Stimulated activated CD8-positive, alpha-beta memory T cell treated with anti-CD3 and anti-CD28 coated beads, Interleukin-15, amount 100 ng/mL, for 48 hours (primary cell): Measurements from ENCODE around the gene PPM1H.
"Not testable (repeated sequence)": the region's sequence is repeated elsewhere in the genome, so short reads cannot be mapped to it uniquely, and the experiment has no call there.

Experiments
- DNase-seq, 2 donors: peaks; one replicate each; pipeline ENCODE4 v3.0.0-alpha.2; 2020; ENCODE audit warnings: low read depth in 2 of 2

PPM1H gene

GRCh38 chr12:62686938-62687337 lies 248.0 kb downstream of the PPM1H start:
- no peak for DNase-seq

GRCh38 chr12:62684570-62685295 lies 250.2 kb downstream of the PPM1H start:
- DNase-seq, result no peak

- no peak for DNase-seq
Measured at GRCh38 chr12:62683776-62684569, 251.0 kb downstream of the PPM1H start.

- DNase-seq, result no peak
Measured at GRCh38 chr12:62681306-62681705, 253.6 kb downstream of the PPM1H start.

- DNase-seq, result no peak
Measured at GRCh38 chr12:62679608-62680007, 255.3 kb downstream of the PPM1H start.

GRCh38 chr12:62677355-62677754 lies 257.6 kb downstream of the PPM1H start:
- no peak for DNase-seq

GRCh38 chr12:62676521-62677307 lies 258.2 kb downstream of the PPM1H start:
- DNase-seq, result no peak

GRCh38 chr12:62673028-62673815 lies 261.7 kb downstream of the PPM1H start:
- no peak for DNase-seq

GRCh38 chr12:62670986-62671720 lies 263.8 kb downstream of the PPM1H start:
- DNase-seq, result no peak

- DNase-seq, result no peak
Measured at GRCh38 chr12:62668782-62669181, 266.2 kb downstream of the PPM1H start.

- DNase-seq, result not testable (repeated sequence)
Measured at GRCh38 chr12:62664951-62665350, 270.0 kb downstream of the PPM1H start.

GRCh38 chr12:62660756-62661155 lies 274.2 kb downstream of the PPM1H start:
- DNase-seq, result no peak

- DNase-seq, result no peak
Measured at GRCh38 chr12:62659453-62660295, 275.3 kb downstream of the PPM1H start.

- no peak for DNase-seq
Measured at GRCh38 chr12:62658910-62659309, 276.0 kb downstream of the PPM1H start.

GRCh38 chr12:62657363-62657632 lies 277.7 kb downstream of the PPM1H start:
- DNase-seq, result no peak

- no peak for DNase-seq
Measured at GRCh38 chr12:62656591-62657362, 278.2 kb downstream of the PPM1H start.

- DNase-seq, result no peak
Measured at GRCh38 chr12:62655666-62656151, 279.2 kb downstream of the PPM1H start.

- DNase-seq, result no peak
Measured at GRCh38 chr12:62654326-62655241, 280.4 kb downstream of the PPM1H start.
